GM12878 (cell line): ENCODE results near the gene G6PC1. TPM values are rescaled to one million over a fixed set of nuclear protein-coding genes. Genes with fewer than 3 reads are reported as not detected.
"Not testable (repeated sequence)": the region's sequence is repeated elsewhere in the genome, so short reads cannot be mapped to it uniquely, and the experiment has no call there.

Experiments
- ATAC-seq: fragments of 200-7000 bp; cut with Tn5 transposase; 3 replicates; pipeline ENCODE4 v1.9.1; 2020; ENCODE audit warnings: mild to moderate bottlenecking, moderate library complexity
- BruUV-seq: library from RNA; stranded (reverse); fragments of 400-500 nt; replicated peaks from 2 replicates; lab custom pipeline; 2021; lab: Mats Ljungman, UMichigan
- CTCF ChIA-PET: fragments of 300-600 bp; sonication (Branson Sonifier 250); formaldehyde crosslinking; extraction: SDS; loops from one replicate; lab custom pipeline; 2021; ENCODE audit warnings: inconsistent platforms; lab: Yijun Ruan, JAX
- POLR2A ChIA-PET: fragments of 350-600 bp; formaldehyde crosslinking; extraction: SDS; loops from one replicate; lab custom pipeline; 2021; ENCODE audit warnings: inconsistent platforms; lab: Charles Lee
- RAD21 ChIA-PET: fragments of 300-600 bp; sonication (Branson Sonifier 250); formaldehyde crosslinking; loops from one replicate; lab custom pipeline; 2023; ENCODE audit warnings: antibody characterized with exemption; ENCODE audit not compliant: unreplicated experiment; lab: Charles Lee
- SMC1A ChIA-PET: fragments of 300-600 bp; sonication (Branson Sonifier 250); formaldehyde crosslinking; loops from one replicate; lab custom pipeline; 2023; ENCODE audit not compliant: unreplicated experiment, uncharacterized antibody; lab: Charles Lee
- DNase-seq: peaks from one replicate; pipeline ENCODE4 v3.0.0-alpha.2; 2011; ENCODE audit warnings: low read depth, low spot score
- FAIRE-seq: peaks from 3 replicates; lab custom pipeline; 2011; peaks lifted over from hg19 to GRCh38; lab: Jason Lieb, UNC
- H2AFZ ChIP-seq: 2 replicates; pipeline ENCODE4 v1.6.0; 2011; ENCODE audit warnings: low read depth, low read length, control low read depth; ENCODE audit not compliant: control insufficient read depth
- H3K27ac ChIP-seq: 2 replicates; pipeline ENCODE4 v1.5.1; 2011; ENCODE audit warnings: control low read depth; ENCODE audit not compliant: control insufficient read depth, insufficient read depth
- H3K27me3 ChIP-seq, 2 experiments: replicated peaks in 1 of 2; 2 replicates each; pipeline versions ENCODE4 v1.6.0 to v1.6.1; 2011; ENCODE audit warnings: low read length in 1 of 2; ENCODE audit not compliant: control insufficient read depth in 2 of 2, insufficient read depth in 2 of 2
- H3K36me3 ChIP-seq, 2 experiments: 2 replicates each; pipeline ENCODE4 v1.5.1; 2011; ENCODE audit warnings: low read length in 1 of 2; ENCODE audit not compliant: control insufficient read depth in 2 of 2, insufficient read depth in 2 of 2
- H3K4me1 ChIP-seq: 2 replicates; pipeline ENCODE4 v1.6.1; 2011; ENCODE audit warnings: mild to moderate bottlenecking, low read length, moderate library complexity, mixed read lengths; ENCODE audit not compliant: control insufficient read depth, insufficient read depth
- H3K4me2 ChIP-seq: 2 replicates; pipeline ENCODE4 v1.6.0; 2011; ENCODE audit warnings: control low read depth; ENCODE audit not compliant: control insufficient read depth, insufficient read depth
- H3K4me3 ChIP-seq: fragments of 200-600 bp; sonication (generic); 2 replicates; pipeline ENCODE4 v1.5.1; 2016
- H3K79me2 ChIP-seq: 2 replicates; pipeline ENCODE4 v1.6.0; 2011; ENCODE audit warnings: low read length; ENCODE audit not compliant: control insufficient read depth, insufficient read depth
- H3K9ac ChIP-seq: 2 replicates; pipeline ENCODE4 v1.8.0; 2011; ENCODE audit warnings: low read length, control low read depth, mixed read lengths; ENCODE audit not compliant: control insufficient read depth, insufficient read depth
- H3K9me3 ChIP-seq: replicated peaks from 3 replicates; pipeline ENCODE4 v1.5.1; 2011; ENCODE audit warnings: mild to moderate bottlenecking, low read length; ENCODE audit not compliant: control insufficient read depth, insufficient read depth
- H4K20me1 ChIP-seq: 2 replicates; pipeline ENCODE4 v1.6.0; 2011; ENCODE audit not compliant: control insufficient read depth, insufficient read depth
- ASH2L ChIP-seq: fragments of 300-600, 200-600 bp; sonication (generic); IDR thresholded peaks from 2 replicates; pipeline ENCODE4 v1.6.1; 2017; ENCODE audit warnings: low read depth, mild to moderate bottlenecking, borderline replicate concordance
- BCL3 ChIP-seq: IDR thresholded peaks from 2 replicates; pipeline ENCODE4 v1.6.1; 2011; ENCODE audit warnings: borderline replicate concordance, low read depth, mild to moderate bottlenecking, moderate library complexity, low read length; ENCODE audit not compliant: insufficient read depth, poor library complexity, severe bottlenecking
- BMI1 ChIP-seq: fragments of 450-650 bp; IDR thresholded peaks from 2 replicates; pipeline ENCODE4 v1.6.1; 2016; ENCODE audit warnings: mild to moderate bottlenecking, moderate library complexity, borderline replicate concordance
- CTCF ChIP-seq, 3 experiments: IDR thresholded peaks in 2 of 3; conservative IDR thresholded peaks in 1 of 3; 2 replicates each; pipeline ENCODE4 v1.5.1; 2011; ENCODE audit warnings: low read depth in 3 of 3, low read length in 3 of 3, mild to moderate bottlenecking in 3 of 3, control low read depth in 2 of 3, moderate library complexity in 2 of 3, inconsistent platforms in 1 of 3, mixed read lengths in 1 of 3; ENCODE audit not compliant: control insufficient read depth in 2 of 3, insufficient read depth in 1 of 3; ENCODE audit errors: extremely low read depth in 1 of 3
- E2F4 ChIP-seq: IDR thresholded peaks from 2 replicates; pipeline ENCODE4 v1.6.1; 2012; ENCODE audit warnings: low read depth, low read length, improper control_type of control experiment
- EP300 ChIP-seq, 2 experiments: fragments of 150-350 bp in 1 of 2; IDR thresholded peaks; 2 replicates each; pipeline ENCODE4 v1.6.1; 2011 to 2012; ENCODE audit warnings: low read depth in 2 of 2, low read length in 2 of 2, borderline replicate concordance in 1 of 2, improper control_type of control experiment in 1 of 2, inconsistent platforms in 1 of 2; ENCODE audit not compliant: control insufficient read depth in 1 of 2
- IRF5 ChIP-seq: fragments of 450-650 bp; IDR thresholded peaks from 2 replicates; pipeline ENCODE4 v1.6.1; 2017; ENCODE audit warnings: borderline replicate concordance
- MEF2B ChIP-seq: fragments of 450-650 bp; IDR thresholded peaks from 2 replicates; pipeline ENCODE4 v1.6.1; 2018; ENCODE audit warnings: mild to moderate bottlenecking, moderate library complexity; ENCODE audit not compliant: partially characterized antibody, poor library complexity, severe bottlenecking
- POU2F2 ChIP-seq: IDR thresholded peaks from 3 replicates; pipeline ENCODE4 v1.6.1; 2011; ENCODE audit warnings: low read depth, mild to moderate bottlenecking, low read length, borderline replicate concordance
- SMAD1 ChIP-seq: fragments of 450-650 bp; IDR thresholded peaks from 2 replicates; pipeline ENCODE4 v1.6.1; 2018; ENCODE audit warnings: mild to moderate bottlenecking, low read depth; ENCODE audit not compliant: partially characterized antibody
- YY1 ChIP-seq: IDR thresholded peaks from 2 replicates; pipeline ENCODE4 v1.6.1; 2011; ENCODE audit warnings: low read depth, mild to moderate bottlenecking, low read length
- ZNF217 ChIP-seq: fragments of 450-650 bp; IDR thresholded peaks from 2 replicates; pipeline ENCODE4 v1.6.1; 2017; ENCODE audit warnings: antibody characterized with exemption, mild to moderate bottlenecking
- ZNF622 ChIP-seq: fragments of 450-650 bp; IDR thresholded peaks from 2 replicates; pipeline ENCODE4 v1.6.1; 2017; ENCODE audit warnings: mild to moderate bottlenecking, inconsistent platforms
- WGBS: methylation state at CpG from one replicate; pipeline ENCODE4 v1.1.6; 2016; ENCODE audit warnings: low lambda C conversion rate; ENCODE audit not compliant: insufficient replicate concordance, insufficient coverage; ENCODE audit errors: missing lambda C conversion rate; 5-methylcytosine and 5-hydroxymethylcytosine counted together
- in situ Hi-C: fragments of 300-500 bp; cut with MboI; formaldehyde crosslinking; loops from 9 replicates; pipeline ENCODE4 v1.14.3; 2018; ENCODE audit warnings: mixed read lengths
- intact Hi-C: fragments of 100-400 bp; cut with micrococcal nuclease; formaldehyde crosslinking; loops from one replicate; pipeline ENCODE4 v1.14.2; 2022; ENCODE audit not compliant: unreplicated experiment
- polyA plus RNA-seq, 11 experiments: library from polyadenylated mRNA; depleted of rRNA in 4 of 11; unstranded in 6 of 11; stranded (reverse) in 5 of 11; fragments of >200 nt; fragmentation: Nextera tagmentation in 4 of 11; fragmentation: Illumina TruSeq in 1 of 11; extraction: Ambion mirVana in 4 of 11; extraction: Trizol in 1 of 11; gene quantifications; 1 replicate in 1 of 11; 2 replicates in 10 of 11; pipeline versions ENCODE4 v1.2.1 to v1.2.3, GENCODE V29; 2011 to 2016; ENCODE audit warnings: inconsistent platforms in 2 of 11, missing spikeins in 2 of 11, low read depth in 1 of 11
- total RNA-seq, 4 experiments: library from RNA; depleted of rRNA in 3 of 4; stranded (reverse); fragments of >200 nt in 3 of 4; fragmentation: Illumina TruSeq in 1 of 4; extraction: Trizol in 1 of 4; gene quantifications; 2 replicates each; pipeline versions ENCODE4 v1.2.1 to v1.2.3, GENCODE V29; 2013 to 2021

The G6PC1 gene
- total and polyA plus RNA-seq, 10 of the 15 experiments (the other 5 are each of a cell fraction or from before 2014, with no cell fraction given), result not detected

DNA sequence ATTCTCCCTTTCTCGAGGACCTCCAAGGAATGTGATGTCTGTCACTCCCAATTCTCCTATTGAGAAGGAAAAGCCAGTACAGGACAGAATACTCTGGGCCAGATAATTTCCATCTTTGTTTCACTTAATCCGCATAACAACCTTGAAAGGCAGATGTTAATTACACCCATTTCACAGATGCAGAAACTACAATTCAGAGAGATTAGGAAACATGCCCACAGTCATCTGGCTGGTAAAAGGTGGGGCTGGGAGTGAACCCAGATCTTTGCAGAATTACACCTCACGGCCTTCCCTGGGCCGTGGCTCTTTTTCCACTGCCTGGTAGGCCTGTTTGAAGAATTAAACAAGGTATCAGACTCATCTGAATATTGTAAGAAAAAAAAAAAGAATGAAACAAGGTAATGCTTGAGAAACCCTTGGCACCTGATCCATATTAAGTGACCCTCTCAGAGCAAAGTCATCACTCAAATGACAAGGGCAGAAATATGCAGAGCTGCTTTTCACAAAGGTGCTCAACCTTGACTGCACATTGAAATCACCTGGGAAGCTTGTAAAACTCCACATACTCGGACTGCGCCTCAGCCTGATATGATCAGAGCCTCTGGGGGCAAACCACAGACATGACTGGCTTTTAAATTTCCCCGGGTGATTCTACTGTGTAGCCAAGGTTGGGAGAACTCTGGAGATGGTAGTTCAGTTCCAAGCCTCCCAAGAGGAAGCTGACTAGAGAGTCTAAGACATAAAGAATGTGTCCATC, 16.6 kb upstream of the G6PC1 start (continued):
- no peak for TF ChIP-seq EP300 (IDR thresholded peaks at IDR 0.05; ENCODE audit: borderline replicate concordance in 1 of 2, control insufficient read depth in 1 of 2, low read depth in 2 of 2, low read length in 2 of 2)
- no peak for TF ChIP-seq E2F4
- no peak for TF ChIP-seq IRF5
- no peak for TF ChIP-seq ASH2L
- TF ChIP-seq BCL3, result no peak
- no peak for TF ChIP-seq BMI1
- no peak for TF ChIP-seq ZNF217
- no peak for TF ChIP-seq POU2F2
- no peak for TF ChIP-seq YY1
- no peak for TF ChIP-seq SMAD1
- no peak for TF ChIP-seq CTCF (IDR thresholded peaks at IDR 0.05 in 2 of 3, conservative IDR thresholded peaks at IDR 0.05 in 1 of 3; ENCODE audit: control insufficient read depth in 2 of 3, extremely low read depth in 1 of 3, insufficient read depth in 1 of 3, low read depth in 3 of 3, low read length in 3 of 3)
- TF ChIP-seq ZNF622, result no peak
- no peak for TF ChIP-seq MEF2B
- TF ChIP-seq, all 136 proteins: peak for 0

- in situ Hi-C loops, H3K79me2 ChIP-seq, DNase-seq, intact Hi-C loops, FAIRE-seq, H3K4me1 ChIP-seq, SMC1A ChIA-PET, ATAC-seq, H2AFZ ChIP-seq, H3K9me3 ChIP-seq, RAD21 ChIA-PET, POLR2A ChIA-PET, H3K27me3 ChIP-seq, H4K20me1 ChIP-seq, H3K9ac ChIP-seq, H3K4me3 ChIP-seq, H3K4me2 ChIP-seq, H3K36me3 ChIP-seq, BruUV-seq, H3K27ac ChIP-seq: not testable (repeated sequence)
- CTCF ChIA-PET, result interaction anchor here (0.6 kb wide), 2 partner anchors 451 to 790 kb away, joined by 3 read pairs; no protein-coding TSS in a partner anchor
- WGBS, result 87% methylated on average over 3 of the region's 3 CpGs
Observed at GRCh38 chr17:42885806-42886205, 14.8 kb upstream of the G6PC1 start.
